ENCODE data around the gene SERPINB13.

SERPINB13 gene, protein sequence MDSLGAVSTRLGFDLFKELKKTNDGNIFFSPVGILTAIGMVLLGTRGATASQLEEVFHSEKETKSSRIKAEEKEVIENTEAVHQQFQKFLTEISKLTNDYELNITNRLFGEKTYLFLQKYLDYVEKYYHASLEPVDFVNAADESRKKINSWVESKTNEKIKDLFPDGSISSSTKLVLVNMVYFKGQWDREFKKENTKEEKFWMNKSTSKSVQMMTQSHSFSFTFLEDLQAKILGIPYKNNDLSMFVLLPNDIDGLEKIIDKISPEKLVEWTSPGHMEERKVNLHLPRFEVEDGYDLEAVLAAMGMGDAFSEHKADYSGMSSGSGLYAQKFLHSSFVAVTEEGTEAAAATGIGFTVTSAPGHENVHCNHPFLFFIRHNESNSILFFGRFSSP

DNA sequence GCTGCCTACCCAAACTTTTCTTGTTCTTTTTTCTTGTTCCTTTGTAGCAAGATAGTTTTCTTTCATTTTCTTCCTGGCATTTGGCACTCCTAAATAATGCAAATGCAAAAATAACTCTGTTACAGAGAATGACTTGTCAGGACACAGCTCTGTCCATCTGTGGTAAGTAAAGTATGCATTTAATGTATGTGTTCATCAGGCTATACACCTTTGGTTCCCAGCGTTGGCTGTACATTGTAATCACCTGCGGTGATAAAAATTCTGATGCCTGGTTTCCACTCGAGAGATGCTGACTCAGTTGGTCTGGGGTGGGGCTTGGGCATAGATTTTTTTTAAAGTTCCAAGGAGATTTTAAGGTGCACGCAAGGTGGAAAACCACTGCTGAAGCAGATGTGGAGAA is at the start of gene SERPINB13:
SERPINB13 (plus strand) TSS at position 378 of the 400 bp plus-strand sequence. CDS start 1,325 bp downstream, outside the sequence.
- DNase-seq (ENCODE audit: low spot score): no peak

DNA sequence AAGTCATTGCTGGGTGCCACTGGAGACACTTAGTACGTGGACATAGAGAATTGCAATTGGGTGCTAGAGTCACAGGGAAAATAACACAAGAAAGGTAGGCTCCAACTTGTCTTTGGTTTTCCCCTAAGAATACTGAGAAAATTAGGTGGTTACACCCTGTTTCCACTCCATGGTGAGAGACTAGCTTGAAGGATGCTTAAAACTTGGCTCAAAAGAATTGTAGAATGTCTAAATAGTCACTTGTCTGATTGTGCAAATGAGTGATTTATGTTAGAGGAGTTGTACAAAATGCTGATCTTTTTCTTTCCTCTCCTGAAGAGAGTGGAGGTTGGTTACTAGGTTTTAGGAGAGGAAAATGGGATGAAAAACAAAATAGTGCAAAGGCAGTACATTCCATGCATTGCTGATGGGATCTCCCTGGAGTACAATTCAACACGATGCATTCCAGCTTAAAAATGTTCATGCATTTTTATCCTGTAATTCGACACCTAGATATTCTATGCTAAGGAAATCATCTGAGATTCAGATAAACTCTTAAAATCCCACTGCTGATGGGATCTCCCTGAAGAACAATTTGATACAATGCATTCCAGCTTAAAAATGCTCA is 47.1 kb upstream of the SERPINB13 start:
- peak; percentile 14 for DNase-seq (ENCODE audit: low spot score)

DNA sequence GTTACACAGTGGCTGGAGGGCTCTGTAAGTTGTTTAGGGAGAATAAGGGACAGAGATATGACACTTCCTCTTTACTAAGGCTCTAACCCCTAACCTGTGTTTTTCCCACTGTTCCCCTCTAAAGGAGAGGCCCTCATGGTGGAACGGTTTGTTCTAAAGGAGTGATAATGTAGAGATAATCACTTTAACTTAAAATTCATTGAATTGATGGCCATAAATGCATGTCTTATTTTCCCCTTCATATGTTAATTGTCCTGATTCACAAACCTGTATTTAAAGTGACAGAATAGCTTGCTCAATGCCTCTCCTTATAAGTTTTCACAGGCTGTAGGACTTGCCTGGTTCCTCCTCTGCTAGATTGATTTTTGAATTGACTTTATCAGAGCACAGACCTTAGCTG is 45.1 kb upstream of the SERPINB13 start, which contains the start of gene SERPINB12:
SERPINB12 (plus strand) TSS at position 301 of the 400 bp plus-strand sequence. CDS start 13,791 bp downstream, outside the sequence.
- DNase-seq (ENCODE audit: low spot score): no peak

DNA sequence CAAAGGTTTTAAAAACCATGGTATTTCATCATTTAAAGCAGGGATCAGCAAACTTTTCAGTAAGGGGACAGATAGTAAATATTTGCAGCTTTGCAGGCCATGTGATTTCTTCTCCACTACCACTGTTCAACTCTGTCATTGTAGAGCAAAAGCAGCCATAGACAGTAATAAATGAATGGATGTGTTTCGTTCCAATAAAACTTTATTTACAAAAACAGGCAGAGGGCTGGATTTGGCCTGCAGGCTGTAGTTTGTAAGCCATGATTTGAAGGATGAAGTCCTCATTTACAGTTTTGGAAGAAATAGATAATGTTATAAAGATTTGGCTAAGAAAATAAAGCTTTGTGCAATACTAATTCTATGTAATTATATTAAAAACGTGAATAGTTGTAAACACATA is 43.1 kb upstream of the SERPINB13 start:
- DNase-seq (ENCODE audit: low spot score): no peak

DNA sequence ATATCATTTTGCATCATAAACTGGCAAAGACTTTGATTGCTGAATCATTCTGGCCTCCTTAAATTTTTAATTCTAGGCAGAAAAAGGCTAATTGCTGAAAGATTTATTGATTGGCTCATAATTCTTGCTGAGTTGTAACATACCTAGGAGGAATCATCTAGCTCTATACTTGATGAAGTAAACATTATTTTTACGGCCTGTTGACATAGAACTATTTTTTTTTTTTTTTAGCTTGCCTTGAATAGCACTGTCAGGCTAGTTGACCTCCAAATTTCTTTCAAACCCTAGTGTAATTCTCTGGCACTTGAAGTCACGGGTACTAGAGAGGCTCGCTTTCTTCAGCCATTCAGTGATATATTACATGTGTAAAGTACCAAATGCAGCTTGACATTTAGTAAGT is 42.1 kb upstream of the SERPINB13 start:
- no peak for DNase-seq (ENCODE audit: low spot score)

DNA sequence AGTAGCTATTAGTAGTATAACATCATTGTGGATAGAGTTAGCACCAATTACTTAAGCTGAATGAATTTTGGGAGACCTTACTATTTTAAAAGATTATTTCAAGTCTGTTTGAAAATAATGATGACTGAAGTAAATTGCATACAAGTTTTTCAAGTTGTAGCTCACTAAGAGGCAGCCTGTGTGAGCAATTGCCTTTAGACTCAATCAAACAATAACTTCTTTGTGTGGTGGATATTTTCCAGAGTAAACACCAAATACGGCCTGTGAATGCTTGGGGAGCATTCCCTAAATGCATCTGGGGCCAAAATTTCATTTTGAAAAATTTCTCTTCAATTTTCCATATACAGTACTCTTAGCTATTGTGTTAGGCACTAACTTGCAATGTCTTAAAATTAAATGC is 37.1 kb upstream of the SERPINB13 start:
- no peak for DNase-seq (ENCODE audit: low spot score)

DNA sequence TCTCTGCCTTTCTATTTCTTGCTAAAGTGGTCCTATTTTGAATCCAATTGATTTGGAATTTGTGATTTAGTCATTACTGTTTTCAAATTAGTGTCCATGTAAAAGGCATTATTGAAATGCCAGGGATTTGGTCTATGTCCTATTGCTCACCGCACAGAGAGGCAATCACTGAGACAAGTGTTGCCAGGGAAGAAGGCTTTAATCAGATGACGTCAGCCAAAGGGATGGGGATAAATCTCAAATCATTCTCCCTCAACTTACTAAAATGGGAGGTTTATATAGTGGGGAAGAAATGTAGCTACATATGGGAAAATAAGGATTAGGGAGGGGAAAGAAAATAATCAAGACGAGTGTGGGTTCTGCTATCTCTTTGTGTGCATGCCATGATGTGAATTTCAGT is 35.4 kb upstream of the SERPINB13 start:
- no peak for DNase-seq (ENCODE audit: low spot score)

DNA sequence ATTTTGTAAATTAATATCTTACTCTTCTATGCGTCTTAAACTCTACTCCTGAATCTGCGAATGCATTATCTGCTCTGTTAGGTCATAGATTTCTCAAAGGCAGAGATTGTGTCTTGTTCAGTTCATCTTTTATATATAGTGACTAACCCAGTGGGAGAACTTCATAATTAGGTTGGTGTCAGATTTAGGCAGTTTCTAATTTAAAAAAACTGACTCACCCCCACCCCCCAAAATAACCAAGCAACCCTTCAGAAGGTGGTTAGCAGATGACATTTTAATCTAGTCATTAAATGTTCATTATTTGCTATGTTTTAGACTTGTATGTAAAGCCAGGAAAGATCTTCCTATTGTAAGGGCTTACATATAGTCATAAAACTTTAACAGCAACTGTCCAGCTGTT is 34.6 kb upstream of the SERPINB13 start:
- no peak for DNase-seq (ENCODE audit: low spot score)

DNA sequence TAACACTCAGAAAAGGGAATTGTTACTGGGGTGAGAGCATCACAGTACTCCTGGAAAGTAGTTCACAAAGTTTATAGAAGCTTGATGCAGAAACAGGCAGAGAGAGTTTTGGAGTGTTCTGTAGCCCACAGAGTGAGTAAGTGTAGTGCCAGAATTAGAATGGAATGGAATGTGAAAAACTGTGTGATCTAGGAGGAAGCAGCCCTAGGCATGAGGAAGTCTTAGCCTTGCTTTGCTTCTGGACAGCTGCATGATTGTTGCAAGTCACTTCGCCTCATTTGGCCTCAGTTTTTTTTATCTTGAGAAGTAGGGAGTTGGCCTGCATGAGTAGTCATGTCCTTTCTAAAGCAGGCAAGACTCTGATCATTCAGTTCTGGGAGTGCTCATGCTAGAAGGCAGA is 34.1 kb upstream of the SERPINB13 start:
- no peak for DNase-seq (ENCODE audit: low spot score)

DNA sequence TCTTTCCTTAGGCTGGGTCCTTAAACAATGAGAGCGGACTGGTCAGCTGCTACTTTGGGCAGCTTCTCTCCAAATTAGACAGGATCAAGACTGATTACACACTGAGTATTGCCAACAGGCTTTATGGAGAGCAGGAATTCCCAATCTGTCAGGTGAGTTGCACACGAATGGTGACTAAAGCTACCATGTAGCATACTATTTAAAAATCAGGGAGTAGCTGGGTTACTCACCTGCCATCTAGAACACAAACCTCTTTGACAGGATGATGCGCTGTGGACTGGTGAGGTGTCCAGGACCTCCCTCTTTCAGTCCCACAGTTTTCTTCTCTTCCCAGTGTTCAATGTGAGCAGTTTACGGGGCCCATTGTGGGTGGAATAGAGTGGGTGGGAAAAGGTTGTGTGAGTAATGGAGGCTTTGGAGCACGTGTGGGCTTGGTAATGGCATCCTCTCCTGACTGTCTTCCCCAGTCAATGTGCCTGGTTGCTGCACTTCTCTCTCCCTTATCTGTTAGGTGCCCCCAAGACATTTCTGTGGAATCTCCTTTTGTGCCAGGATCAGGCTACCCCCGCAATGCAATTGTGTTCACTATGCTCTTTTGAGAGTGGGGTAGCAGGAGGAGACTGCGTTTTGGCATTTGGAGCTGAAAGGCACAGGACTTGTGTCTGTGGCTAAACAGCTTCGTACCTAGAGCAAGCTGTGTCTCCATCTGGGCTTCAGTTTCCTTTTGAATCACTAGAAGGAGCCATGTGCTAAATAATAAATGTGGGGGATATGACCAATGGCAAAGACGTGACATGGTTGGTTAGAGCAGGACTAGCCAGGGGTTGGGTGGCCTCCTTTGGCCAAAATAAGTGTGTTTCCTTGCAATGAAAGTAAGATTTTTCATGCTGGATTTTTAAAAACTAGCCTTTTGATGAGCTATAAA is 27.3 kb upstream of the SERPINB13 start:
- DNase-seq (ENCODE audit: low spot score): no peak

DNA sequence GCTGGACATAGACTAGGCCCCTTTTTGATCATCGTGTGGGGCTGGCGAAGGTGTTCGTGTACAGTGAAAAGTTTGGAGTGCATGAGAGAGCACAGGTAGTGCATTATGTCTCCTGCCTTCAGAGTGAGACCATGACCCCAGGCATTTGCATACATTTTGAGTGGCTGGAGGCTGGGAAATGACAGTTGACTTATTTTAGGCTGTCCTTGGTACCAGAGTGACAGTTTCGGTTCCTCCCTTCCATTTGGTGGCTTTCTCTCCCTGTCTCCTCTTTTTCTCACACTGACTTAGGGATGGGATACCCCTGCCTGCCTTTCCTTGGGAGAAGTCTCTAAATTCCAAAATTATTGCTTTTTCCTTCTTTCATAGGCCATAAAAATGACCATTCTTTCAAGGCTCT is 24.9 kb upstream of the SERPINB13 start:
- no peak for DNase-seq (ENCODE audit: low spot score)

DNA sequence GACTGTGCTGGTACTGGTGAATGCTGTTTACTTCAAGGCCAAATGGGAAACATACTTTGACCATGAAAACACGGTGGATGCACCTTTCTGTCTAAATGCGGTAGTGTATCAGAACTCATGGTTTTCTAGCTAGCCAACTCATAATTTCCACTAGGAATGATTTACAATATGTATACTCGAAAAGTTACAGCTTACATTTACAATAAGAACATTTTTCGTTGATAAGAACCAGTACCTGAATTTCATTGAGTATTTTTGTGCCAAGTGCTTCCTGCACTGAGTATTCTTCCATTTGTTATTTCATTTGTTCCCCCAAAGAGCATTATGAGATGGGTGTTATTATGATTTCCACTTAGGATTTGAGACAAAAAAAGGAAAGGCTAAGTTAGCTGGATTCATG is 23.1 kb upstream of the SERPINB13 start:
- DNase-seq (ENCODE audit: low spot score): no peak

DNA sequence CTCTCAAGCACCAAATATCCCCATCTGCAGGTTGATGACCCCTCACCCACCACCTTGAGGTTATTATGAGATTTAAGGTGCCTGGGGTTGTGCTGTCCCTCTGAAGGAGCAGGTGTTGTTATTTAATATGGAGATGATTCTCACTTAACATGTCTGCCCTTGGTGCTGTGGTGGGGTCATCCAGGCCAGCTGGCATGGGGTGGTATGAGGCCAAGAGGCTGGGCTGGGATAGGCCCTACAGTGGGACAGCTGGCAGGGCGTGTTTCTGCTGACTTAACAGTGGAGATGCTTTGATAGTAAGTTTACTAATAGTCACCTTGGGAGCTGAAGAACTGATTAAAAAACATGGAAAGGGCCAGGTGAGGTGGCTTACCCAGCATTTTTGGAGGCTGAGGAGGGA is 22.6 kb upstream of the SERPINB13 start:
- no peak for DNase-seq (ENCODE audit: low spot score)

DNA sequence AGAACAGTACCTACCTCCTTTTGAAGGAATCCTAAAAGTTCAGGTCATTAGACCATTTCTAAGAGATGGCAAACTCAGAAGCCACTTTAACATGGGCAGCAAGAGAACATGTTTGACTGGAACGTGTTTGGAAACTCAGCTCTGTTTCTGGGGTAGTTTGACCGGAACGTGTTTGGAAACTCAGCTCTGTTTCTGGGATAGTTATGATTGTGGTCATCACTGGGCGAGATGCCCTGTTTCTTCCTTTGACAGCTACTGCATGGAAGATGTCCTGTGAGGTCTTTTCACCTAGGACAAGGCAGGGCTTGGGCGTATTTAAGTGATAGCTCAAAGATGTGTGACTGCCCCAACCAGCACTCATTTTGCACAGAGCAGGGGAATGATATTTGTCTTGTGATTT is 19.9 kb upstream of the SERPINB13 start:
- DNase-seq (ENCODE audit: low spot score): no peak

DNA sequence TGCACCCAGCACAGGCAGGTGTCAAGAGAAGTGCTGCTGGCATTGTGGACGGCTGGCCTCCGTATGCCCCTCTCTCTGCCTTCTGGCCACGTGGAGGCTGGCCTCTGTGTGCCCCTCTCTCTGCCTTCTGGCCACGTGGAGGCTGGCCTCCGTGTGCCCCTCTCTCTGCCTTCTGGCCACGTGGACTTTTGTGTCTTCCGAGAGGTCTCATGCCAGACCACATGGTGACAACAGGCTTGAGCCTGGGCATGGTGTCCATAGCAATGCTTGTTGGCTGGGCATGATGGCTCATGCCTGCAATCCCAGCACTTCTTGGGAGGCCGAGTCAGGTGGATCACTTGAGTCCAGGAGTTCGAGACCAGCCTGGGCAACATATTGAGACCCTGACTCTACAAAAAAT is 19.3 kb upstream of the SERPINB13 start:
- DNase-seq (ENCODE audit: low spot score): no peak

DNA sequence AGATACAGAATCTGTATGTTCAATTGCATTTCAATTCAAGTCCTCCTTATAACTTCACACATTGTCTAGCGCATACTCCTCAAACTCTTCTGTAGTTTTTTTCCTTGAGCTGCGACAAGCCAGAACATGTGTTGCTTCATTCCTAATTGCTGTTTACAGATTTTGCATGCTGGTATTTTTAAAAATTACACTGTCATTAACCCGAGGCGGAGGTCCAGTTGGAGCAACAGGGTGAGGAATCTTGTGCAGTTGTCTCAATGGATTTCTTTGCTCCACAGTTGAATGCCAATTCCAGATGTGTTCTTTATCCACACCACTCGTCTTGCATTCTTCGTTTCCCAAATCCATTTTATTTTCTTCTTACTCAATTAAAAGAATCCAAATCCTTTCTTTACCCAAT is 16.4 kb upstream of the SERPINB13 start:
- no peak for DNase-seq (ENCODE audit: low spot score)

DNA sequence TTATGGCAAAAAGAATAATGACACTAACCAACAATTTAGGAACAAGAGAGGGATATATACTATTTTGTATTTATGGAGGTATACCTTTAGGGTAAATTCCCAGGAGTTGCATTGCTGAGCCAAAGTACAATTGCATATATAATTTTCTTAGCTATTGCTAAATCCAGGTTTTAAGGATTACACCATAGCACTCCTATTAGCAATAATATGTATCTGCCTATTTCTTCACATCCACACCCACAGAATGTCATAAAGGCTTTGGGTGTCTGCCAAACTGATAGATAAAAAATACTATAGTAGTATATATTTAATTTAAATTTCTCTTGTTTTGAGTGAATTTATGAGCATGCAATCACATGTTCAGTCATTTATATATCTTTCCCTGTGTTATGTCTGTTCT is 11.5 kb upstream of the SERPINB13 start:
- no peak for DNase-seq (ENCODE audit: low spot score)

DNA sequence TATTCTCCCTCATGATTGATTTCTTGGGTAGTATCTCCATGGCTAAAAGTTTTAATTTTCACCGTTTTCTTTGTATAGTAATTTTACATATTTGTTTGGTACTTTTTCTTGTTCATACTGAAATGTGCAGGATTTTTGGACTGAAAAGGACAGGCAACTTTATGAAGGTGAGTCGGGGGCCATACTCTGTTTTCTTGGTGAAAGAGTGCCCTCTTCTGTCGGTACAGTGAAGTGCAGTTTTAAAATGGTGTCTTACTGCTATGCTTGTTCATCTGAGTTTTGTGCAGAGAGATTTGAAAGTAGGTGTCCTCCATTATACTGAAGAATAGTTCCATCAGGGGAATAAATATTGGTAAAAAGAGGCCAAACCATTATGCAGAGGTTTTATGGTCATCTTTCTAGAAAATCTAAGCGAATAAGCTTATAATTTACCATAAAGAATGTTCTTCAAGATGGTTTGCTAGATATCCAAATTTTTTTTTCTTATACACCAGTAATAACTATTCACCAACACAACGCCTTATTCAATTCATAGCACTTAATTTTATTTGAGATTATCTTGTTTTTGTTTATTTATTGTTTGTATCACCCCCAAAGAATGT is 8.7 kb upstream of the SERPINB13 start:
- peak; percentile 39 for DNase-seq (ENCODE audit: low spot score)

DNA sequence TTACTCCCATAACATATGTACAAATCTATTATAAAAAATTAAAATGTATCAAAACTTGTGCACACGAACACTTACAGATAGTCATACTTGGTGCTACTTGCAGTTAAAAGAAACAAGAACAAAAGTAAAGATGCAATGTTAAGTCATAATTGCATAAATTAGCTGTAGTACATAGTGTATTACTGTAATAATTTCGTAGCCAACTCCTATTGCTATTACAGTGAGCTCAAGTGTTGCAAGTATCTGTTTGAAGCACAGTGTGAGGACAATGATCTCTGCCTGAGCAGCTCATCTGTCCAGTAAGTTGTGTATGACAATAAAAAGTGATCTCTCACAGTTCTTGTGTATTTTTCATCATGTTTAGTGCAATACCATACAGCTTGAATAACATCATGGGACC is 7.5 kb upstream of the SERPINB13 start:
- no peak for DNase-seq (ENCODE audit: low spot score)

DNA sequence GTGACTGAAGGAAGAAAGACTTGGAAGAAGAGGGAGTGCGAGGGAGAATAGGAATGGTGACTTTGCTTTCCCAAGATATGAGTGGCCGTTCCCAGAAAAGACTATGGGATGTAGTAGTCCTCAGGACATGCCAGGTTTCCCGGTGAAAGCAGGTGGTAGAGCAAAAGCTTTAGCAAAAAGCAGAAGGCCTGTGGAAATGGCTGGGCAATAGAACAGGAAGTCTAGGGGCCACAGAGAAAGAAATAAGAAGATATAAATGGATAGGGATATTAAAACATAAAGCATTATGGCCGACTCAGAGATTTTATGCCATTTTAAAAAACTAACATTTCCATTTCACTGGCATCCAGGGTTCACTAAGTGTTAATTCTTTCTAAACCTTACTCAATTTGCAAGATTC is 1.2 kb upstream of the SERPINB13 start:
- no peak for DNase-seq (ENCODE audit: low spot score)

DNA sequence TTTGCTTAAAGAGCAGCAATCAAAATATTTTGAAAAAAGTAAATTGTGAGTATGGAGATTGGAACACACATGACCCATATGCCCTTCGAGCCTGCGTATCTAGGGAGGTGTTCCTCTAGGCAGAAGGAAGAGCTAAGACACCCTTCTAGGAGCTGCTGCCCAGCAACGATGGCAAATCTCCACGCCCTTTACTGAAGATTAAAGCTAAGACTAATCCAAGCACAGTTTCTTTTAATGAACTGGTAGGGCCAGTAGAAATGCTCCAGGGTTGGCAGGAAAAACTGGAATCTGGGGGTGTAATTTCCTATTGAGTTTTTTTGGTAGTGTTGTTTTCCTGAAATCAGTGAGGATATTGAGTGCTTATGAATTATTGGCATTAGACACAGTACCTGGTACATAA is 712 bp upstream of the SERPINB13 start:
- no peak for DNase-seq (ENCODE audit: low spot score)

DNA sequence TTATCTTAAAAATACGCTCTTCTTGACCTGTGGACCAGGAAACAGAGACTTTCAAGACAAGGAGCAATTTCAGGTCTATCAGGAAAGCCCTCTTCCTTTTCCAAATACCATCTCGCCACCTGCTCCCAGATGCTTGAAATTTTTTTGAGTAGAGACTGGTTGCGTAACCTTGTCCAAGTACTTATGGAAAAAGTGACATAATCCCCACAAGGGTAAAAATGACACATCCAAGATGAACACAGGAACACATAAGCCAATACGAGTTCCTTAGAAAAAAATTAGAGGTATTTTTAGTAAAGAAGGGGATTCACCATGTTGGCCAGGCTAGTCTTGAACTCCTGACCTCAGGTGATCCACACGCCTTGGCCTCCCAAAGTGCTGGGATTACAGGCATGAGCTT is 1.8 kb downstream of the SERPINB13 start:
- no peak for DNase-seq (ENCODE audit: low spot score)

Data from iPS-NIHi11 (cell line).